ENCODE data around the gene FLNA.
A peak's percentile ranks its signal among the peaks of the same experiment; 100 is the strongest.

- TF ChIP-seq CTCF (IDR thresholded peaks at IDR 0.05 in 4 of 5, conservative IDR thresholded peaks at IDR 0.05 in 1 of 5): peak; percentile 78 to 89 (median 85)
- TF ChIP-seq POLR2A (IDR thresholded peaks at IDR 0.05): no peak
Measured at GRCh38 chrX:154398668-154399526, 24.5 kb upstream of the FLNA start.
